Measurements from ENCODE around the gene RC3H1. TPM values are rescaled to one million over a fixed set of nuclear protein-coding genes. Genes with fewer than 3 reads are reported as not detected.

Gene RC3H1
- total and polyA plus RNA-seq, 2 of the 13 experiments (the other 11 are each of a cell fraction or from before 2014, with no cell fraction given) = 11.2 to 19.6 TPM

DNA sequence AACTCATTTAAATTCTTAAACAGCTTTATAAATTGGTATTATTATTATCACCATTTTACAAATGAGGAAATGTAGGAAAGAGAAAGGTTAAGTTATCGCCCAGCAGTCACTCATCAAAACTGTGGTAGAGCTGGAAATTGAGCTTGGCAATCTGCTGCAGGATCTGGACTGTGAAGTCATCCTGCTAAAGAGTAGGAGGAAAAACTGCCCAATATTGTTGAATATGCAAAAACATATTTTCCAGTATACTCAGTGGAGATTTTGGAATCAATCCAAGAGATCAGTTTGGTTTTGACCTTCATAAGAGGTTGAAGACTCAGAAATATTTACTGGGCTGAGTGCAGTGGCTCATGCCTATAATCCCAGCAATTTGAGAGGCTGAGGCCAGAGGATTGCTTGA lies 16.9 kb upstream of the RC3H1 start (continued):
- TF ChIP-seq, protein P1, sequence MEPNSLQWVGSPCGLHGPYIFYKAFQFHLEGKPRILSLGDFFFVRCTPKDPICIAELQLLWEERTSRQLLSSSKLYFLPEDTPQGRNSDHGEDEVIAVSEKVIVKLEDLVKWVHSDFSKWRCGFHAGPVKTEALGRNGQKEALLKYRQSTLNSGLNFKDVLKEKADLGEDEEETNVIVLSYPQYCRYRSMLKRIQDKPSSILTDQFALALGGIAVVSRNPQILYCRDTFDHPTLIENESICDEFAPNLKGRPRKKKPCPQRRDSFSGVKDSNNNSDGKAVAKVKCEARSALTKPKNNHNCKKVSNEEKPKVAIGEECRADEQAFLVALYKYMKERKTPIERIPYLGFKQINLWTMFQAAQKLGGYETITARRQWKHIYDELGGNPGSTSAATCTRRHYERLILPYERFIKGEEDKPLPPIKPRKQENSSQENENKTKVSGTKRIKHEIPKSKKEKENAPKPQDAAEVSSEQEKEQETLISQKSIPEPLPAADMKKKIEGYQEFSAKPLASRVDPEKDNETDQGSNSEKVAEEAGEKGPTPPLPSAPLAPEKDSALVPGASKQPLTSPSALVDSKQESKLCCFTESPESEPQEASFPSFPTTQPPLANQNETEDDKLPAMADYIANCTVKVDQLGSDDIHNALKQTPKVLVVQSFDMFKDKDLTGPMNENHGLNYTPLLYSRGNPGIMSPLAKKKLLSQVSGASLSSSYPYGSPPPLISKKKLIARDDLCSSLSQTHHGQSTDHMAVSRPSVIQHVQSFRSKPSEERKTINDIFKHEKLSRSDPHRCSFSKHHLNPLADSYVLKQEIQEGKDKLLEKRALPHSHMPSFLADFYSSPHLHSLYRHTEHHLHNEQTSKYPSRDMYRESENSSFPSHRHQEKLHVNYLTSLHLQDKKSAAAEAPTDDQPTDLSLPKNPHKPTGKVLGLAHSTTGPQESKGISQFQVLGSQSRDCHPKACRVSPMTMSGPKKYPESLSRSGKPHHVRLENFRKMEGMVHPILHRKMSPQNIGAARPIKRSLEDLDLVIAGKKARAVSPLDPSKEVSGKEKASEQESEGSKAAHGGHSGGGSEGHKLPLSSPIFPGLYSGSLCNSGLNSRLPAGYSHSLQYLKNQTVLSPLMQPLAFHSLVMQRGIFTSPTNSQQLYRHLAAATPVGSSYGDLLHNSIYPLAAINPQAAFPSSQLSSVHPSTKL (CRISPR knock-in tag; IDR thresholded peaks at IDR 0.05) = no peak
- TF ChIP-seq ZNF496 (CRISPR knock-in tag; IDR thresholded peaks at IDR 0.05; ENCODE audit: insufficient replicate concordance) (no peak), ZNF772 (CRISPR knock-in tag; IDR thresholded peaks at IDR 0.05) (no peak), GFI1 (CRISPR knock-in tag; IDR thresholded peaks at IDR 0.05; ENCODE audit: borderline replicate concordance) (no peak), MAF1 (CRISPR knock-in tag; IDR thresholded peaks at IDR 0.05; ENCODE audit: borderline replicate concordance) (no peak)

DNA sequence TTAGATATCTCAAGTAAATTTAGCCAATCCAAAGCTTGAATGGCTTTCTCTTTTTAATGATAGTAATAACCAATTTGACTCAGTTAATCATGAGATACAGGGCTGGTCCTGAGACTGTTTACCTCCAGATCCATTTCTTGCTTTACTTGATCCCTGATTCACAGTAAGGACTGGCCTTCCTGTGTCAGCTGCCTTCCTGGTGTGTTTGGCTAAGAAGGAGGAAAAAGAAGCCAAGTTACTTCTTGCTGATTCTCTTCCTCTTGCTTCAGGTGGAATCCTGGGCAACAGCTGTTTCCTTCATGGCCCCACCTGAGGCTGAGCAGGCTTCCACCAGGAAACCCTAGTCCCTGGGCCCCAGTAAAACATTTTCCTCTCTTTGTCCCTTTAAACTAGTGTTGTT lies 14.6 kb upstream of the RC3H1 start:
- BruUV-seq (replicated peaks) = no TSS peak
- peaks cover 14% of the 10 kb centered on the region for H3K4me1 ChIP-seq (ENCODE audit: insufficient read depth, low read length)
- intact Hi-C loops (cut with micrococcal nuclease; ENCODE audit: unreplicated experiment) = no loop called here

More for the DNA sequence above, 14.6 kb upstream of the RC3H1 start:
- ChIA-PET POLR2A (no interaction called here), CTCF (ENCODE audit: low intra/inter-chr PET ratio, low total read pairs) (no interaction called here)
- H3K4me2 ChIP-seq (ENCODE audit: low read depth, low read length) = no peak overlapping the region
- ATAC-seq = no peak
- in situ Hi-C loops (cut with HindIII; ENCODE audit: extremely low pct_ligation_motif_present, low pct_unique_long_range_greater_than_20kb) = no loop called here
- H3K36me3 ChIP-seq (replicated peaks in 1 of 2; ENCODE audit: control insufficient read depth in 1 of 2, insufficient read depth in 2 of 2, low read length in 2 of 2) = no peaks in the 10 kb centered on the region
- no peaks in the 10 kb centered on the region for H3K79me2 ChIP-seq (ENCODE audit: insufficient read depth, low read length)
- H3K4me3 ChIP-seq (replicated peaks in 1 of 3; ENCODE audit: insufficient read depth in 1 of 3, low read depth in 2 of 3, low read length in 3 of 3) = no peak overlapping the region
- H3K9me3 ChIP-seq (ENCODE audit: low read length) = no peaks in the 10 kb centered on the region
- H2AFZ ChIP-seq (ENCODE audit: low read length) = no peak overlapping the region
- no peak for FAIRE-seq
- H4K20me1 ChIP-seq (ENCODE audit: insufficient read depth, low read length) = no peaks in the 10 kb centered on the region
- no peak for DNase-seq (ENCODE audit: low spot score)
- no peaks in the 10 kb centered on the region for H3K27me3 ChIP-seq (ENCODE audit: control insufficient read depth in 1 of 2, insufficient read depth in 2 of 2, low read length in 2 of 2)
- H3K27ac ChIP-seq (ENCODE audit: extremely low read length, insufficient read depth, low read length) = no peak overlapping the region
- TF ChIP-seq MLLT10 (CRISPR knock-in tag; IDR thresholded peaks at IDR 0.05) (no peak), TMF1 (CRISPR knock-in tag; IDR thresholded peaks at IDR 0.05; ENCODE audit: low read depth) (no peak), NFE2L1 (CRISPR knock-in tag; IDR thresholded peaks at IDR 0.05; ENCODE audit: borderline replicate concordance) (no peak), RBAK (CRISPR knock-in tag; IDR thresholded peaks at IDR 0.05) (no peak), KLF6 (CRISPR knock-in tag; IDR thresholded peaks at IDR 0.05) (no peak), ZMYM2 (CRISPR knock-in tag; IDR thresholded peaks at IDR 0.05) (no peak), EED (CRISPR knock-in tag; IDR thresholded peaks at IDR 0.05) (no peak), HOXD1 (CRISPR knock-in tag; IDR thresholded peaks at IDR 0.05) (no peak), SOX5 (CRISPR knock-in tag; IDR thresholded peaks at IDR 0.05; ENCODE audit: borderline replicate concordance) (no peak), KDM4B (CRISPR knock-in tag; IDR thresholded peaks at IDR 0.05) (no peak), ZNF614 (CRISPR knock-in tag; IDR thresholded peaks at IDR 0.05; ENCODE audit: borderline replicate concordance) (no peak), STAG1 (CRISPR knock-in tag; IDR thresholded peaks at IDR 0.05) (no peak), SIX4 (CRISPR knock-in tag; IDR thresholded peaks at IDR 0.05) (no peak), BRD4 (CRISPR knock-in tag; IDR thresholded peaks at IDR 0.05) (no peak)
- TF ChIP-seq, protein P2, sequence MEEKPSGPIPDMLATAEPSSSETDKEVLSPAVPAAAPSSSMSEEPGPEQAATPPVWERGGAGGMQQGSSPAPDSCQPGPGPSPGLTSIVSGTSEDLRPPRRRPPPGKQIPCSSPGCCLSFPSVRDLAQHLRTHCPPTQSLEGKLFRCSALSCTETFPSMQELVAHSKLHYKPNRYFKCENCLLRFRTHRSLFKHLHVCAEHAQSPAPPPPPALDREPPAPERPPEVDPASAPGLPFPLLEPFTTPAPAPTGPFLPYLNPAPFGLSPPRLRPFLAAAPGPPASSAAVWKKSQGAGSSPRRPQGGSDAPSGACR (CRISPR knock-in tag; IDR thresholded peaks at IDR 0.05) = no peak
- TF ChIP-seq, protein P3, sequence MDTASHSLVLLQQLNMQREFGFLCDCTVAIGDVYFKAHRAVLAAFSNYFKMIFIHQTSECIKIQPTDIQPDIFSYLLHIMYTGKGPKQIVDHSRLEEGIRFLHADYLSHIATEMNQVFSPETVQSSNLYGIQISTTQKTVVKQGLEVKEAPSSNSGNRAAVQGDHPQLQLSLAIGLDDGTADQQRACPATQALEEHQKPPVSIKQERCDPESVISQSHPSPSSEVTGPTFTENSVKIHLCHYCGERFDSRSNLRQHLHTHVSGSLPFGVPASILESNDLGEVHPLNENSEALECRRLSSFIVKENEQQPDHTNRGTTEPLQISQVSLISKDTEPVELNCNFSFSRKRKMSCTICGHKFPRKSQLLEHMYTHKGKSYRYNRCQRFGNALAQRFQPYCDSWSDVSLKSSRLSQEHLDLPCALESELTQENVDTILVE (CRISPR knock-in tag; IDR thresholded peaks at IDR 0.05) = no peak
- no peak overlapping the region for H3K9ac ChIP-seq (ENCODE audit: insufficient read depth, low read depth, low read length)

Measured in HepG2 (cell line).